ENCODE results near the gene ZNF383. TPM values are rescaled to one million over a fixed set of nuclear protein-coding genes. Genes with fewer than 3 reads are reported as not detected.

The ZNF383 gene
- total and polyA plus RNA-seq, 4 donors, result 1.1 to 3.2 (median 2.4) TPM

DNA sequence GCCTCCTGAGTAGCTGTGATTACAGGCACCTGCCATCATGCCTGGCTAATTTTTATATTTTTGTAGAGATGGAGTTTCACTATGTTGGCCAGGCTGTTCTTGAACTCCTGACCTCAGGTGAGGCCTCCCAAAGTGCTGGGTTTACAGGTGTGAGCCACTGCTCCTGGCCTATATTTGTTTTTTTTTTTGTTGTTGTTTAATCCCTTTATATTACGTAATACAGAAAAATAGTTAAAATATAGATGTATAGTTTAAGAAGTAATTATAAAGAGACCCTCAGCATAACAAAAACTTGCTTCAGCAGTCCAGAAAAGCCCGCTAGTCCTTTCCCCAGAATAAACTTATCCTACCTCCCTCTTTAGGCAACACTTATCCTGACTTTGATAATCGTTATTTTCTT lies 2.4 kb downstream of the ZNF383 start:
- TF ChIP-seq FOXA2 (IDR thresholded peaks at IDR 0.05) (no peak), NR2F2 (IDR thresholded peaks at IDR 0.05) (no peak), TAF1 (conservative IDR thresholded peaks at IDR 0.05) (no peak), EGR1 (IDR thresholded peaks at IDR 0.05; ENCODE audit: low read depth in 2 of 2) (no peak), FOXA1 (IDR thresholded peaks at IDR 0.05) (no peak), JUND (IDR thresholded peaks at IDR 0.05) (no peak), SP1 (IDR thresholded peaks at IDR 0.05) (no peak), RXRA (IDR thresholded peaks at IDR 0.05) (no peak)
- TF ChIP-seq, protein P1, sequence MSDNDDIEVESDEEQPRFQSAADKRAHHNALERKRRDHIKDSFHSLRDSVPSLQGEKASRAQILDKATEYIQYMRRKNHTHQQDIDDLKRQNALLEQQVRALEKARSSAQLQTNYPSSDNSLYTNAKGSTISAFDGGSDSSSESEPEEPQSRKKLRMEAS (IDR thresholded peaks at IDR 0.05), result no peak
- TF ChIP-seq, protein P2, sequence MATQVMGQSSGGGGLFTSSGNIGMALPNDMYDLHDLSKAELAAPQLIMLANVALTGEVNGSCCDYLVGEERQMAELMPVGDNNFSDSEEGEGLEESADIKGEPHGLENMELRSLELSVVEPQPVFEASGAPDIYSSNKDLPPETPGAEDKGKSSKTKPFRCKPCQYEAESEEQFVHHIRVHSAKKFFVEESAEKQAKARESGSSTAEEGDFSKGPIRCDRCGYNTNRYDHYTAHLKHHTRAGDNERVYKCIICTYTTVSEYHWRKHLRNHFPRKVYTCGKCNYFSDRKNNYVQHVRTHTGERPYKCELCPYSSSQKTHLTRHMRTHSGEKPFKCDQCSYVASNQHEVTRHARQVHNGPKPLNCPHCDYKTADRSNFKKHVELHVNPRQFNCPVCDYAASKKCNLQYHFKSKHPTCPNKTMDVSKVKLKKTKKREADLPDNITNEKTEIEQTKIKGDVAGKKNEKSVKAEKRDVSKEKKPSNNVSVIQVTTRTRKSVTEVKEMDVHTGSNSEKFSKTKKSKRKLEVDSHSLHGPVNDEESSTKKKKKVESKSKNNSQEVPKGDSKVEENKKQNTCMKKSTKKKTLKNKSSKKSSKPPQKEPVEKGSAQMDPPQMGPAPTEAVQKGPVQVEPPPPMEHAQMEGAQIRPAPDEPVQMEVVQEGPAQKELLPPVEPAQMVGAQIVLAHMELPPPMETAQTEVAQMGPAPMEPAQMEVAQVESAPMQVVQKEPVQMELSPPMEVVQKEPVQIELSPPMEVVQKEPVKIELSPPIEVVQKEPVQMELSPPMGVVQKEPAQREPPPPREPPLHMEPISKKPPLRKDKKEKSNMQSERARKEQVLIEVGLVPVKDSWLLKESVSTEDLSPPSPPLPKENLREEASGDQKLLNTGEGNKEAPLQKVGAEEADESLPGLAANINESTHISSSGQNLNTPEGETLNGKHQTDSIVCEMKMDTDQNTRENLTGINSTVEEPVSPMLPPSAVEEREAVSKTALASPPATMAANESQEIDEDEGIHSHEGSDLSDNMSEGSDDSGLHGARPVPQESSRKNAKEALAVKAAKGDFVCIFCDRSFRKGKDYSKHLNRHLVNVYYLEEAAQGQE (IDR thresholded peaks at IDR 0.05), result no peak
- TF ChIP-seq, protein P3, sequence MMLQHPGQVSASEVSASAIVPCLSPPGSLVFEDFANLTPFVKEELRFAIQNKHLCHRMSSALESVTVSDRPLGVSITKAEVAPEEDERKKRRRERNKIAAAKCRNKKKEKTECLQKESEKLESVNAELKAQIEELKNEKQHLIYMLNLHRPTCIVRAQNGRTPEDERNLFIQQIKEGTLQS (IDR thresholded peaks at IDR 0.05), result no peak
- TF ChIP-seq, protein P4, sequence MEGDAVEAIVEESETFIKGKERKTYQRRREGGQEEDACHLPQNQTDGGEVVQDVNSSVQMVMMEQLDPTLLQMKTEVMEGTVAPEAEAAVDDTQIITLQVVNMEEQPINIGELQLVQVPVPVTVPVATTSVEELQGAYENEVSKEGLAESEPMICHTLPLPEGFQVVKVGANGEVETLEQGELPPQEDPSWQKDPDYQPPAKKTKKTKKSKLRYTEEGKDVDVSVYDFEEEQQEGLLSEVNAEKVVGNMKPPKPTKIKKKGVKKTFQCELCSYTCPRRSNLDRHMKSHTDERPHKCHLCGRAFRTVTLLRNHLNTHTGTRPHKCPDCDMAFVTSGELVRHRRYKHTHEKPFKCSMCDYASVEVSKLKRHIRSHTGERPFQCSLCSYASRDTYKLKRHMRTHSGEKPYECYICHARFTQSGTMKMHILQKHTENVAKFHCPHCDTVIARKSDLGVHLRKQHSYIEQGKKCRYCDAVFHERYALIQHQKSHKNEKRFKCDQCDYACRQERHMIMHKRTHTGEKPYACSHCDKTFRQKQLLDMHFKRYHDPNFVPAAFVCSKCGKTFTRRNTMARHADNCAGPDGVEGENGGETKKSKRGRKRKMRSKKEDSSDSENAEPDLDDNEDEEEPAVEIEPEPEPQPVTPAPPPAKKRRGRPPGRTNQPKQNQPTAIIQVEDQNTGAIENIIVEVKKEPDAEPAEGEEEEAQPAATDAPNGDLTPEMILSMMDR (IDR thresholded peaks at IDR 0.05; ENCODE audit: low read depth, low read length, missing input control), result no peak
- TF ChIP-seq, protein P5, sequence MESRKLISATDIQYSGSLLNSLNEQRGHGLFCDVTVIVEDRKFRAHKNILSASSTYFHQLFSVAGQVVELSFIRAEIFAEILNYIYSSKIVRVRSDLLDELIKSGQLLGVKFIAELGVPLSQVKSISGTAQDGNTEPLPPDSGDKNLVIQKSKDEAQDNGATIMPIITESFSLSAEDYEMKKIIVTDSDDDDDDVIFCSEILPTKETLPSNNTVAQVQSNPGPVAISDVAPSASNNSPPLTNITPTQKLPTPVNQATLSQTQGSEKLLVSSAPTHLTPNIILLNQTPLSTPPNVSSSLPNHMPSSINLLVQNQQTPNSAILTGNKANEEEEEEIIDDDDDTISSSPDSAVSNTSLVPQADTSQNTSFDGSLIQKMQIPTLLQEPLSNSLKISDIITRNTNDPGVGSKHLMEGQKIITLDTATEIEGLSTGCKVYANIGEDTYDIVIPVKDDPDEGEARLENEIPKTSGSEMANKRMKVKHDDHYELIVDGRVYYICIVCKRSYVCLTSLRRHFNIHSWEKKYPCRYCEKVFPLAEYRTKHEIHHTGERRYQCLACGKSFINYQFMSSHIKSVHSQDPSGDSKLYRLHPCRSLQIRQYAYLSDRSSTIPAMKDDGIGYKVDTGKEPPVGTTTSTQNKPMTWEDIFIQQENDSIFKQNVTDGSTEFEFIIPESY (IDR thresholded peaks at IDR 0.05), result no peak
- DNase-seq (ENCODE audit: low spot score), result no peak
- Histone ChIP-seq H3K9me3 (ENCODE audit: control insufficient read depth in 4 of 4, low read length in 3 of 4) (peaks cover 0 to 15% (median 10%) of the 10 kb centered on the region in 4 donors), H3K27ac (ENCODE audit: low read depth in 1 of 2, low read length in 2 of 2) (no peak overlapping the region), H3K36me3 (ENCODE audit: control insufficient read depth in 4 of 4, insufficient read depth in 3 of 4, low read depth in 1 of 4, low read length in 3 of 4) (peaks cover 5 to 26% (median 22%) of the 10 kb centered on the region in 4 donors), H3K27me3 (ENCODE audit: control insufficient read depth in 4 of 4, insufficient read depth in 4 of 4, low read length in 3 of 4) (no peaks in the 10 kb centered on the region), H3K4me3 (ENCODE audit: low read depth in 1 of 3, low read length in 3 of 3) (no peak overlapping the region), H3K9ac (ENCODE audit: low read depth in 1 of 2, low read length in 2 of 2) (no peak overlapping the region), H3K4me1 (ENCODE audit: control insufficient read depth in 4 of 4, insufficient read depth in 4 of 4, low read length in 3 of 4) (peaks cover 0 to 13% (median 9%) of the 10 kb centered on the region in 4 donors)
- WGBS, result 94% methylated on average over 3 of the region's 3 CpGs

DNA sequence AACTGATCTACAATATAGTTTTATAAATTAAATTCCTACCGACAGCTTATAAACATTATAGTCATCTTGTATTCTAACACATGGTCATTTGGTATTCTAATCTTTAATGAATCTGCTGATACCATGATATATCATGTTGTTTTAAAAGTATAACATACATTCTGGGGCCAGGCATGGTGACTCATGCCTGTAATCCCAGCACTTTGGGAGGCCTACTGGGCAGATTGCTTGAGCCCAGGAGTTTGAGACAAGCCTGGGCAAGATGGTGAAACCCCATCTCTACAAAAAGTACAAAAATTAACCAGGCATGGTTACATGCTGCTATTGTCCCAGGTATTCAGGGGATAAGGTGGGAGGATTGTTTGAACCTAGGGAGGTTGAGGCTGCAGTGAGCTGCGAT lies 3.1 kb downstream of the ZNF383 start:
- Histone ChIP-seq H3K9ac (ENCODE audit: low read depth in 1 of 2, low read length in 2 of 2) (no peak overlapping the region), H3K27me3 (ENCODE audit: control insufficient read depth in 4 of 4, insufficient read depth in 4 of 4, low read length in 3 of 4) (no peaks in the 10 kb centered on the region), H3K4me3 (ENCODE audit: low read depth in 1 of 3, low read length in 3 of 3) (peak overlapping the region in 1 of 3 donors; percentile 34), H3K36me3 (ENCODE audit: control insufficient read depth in 4 of 4, insufficient read depth in 3 of 4, low read depth in 1 of 4, low read length in 3 of 4) (peaks cover 7 to 31% (median 29%) of the 10 kb centered on the region in 4 donors), H3K27ac (ENCODE audit: low read depth in 1 of 2, low read length in 2 of 2) (no peak overlapping the region), H3K9me3 (ENCODE audit: control insufficient read depth in 4 of 4, low read length in 3 of 4) (peaks cover 3 to 20% (median 11%) of the 10 kb centered on the region in 4 donors), H3K4me1 (ENCODE audit: control insufficient read depth in 4 of 4, insufficient read depth in 4 of 4, low read length in 3 of 4) (peaks cover 0 to 13% (median 9%) of the 10 kb centered on the region in 4 donors)
- WGBS, result over 99% methylated on average over 2 of the region's 2 CpGs
- no peak for DNase-seq (ENCODE audit: low spot score)
- TF ChIP-seq, protein P4 (IDR thresholded peaks at IDR 0.05; ENCODE audit: low read depth, low read length, missing input control), result no peak
- TF ChIP-seq, protein P1 (IDR thresholded peaks at IDR 0.05), result no peak
- TF ChIP-seq NR2F2 (IDR thresholded peaks at IDR 0.05) (no peak), FOXA2 (IDR thresholded peaks at IDR 0.05) (no peak), EGR1 (IDR thresholded peaks at IDR 0.05; ENCODE audit: low read depth in 2 of 2) (no peak), YY1 (IDR thresholded peaks at IDR 0.05) (no peak), GABPA (IDR thresholded peaks at IDR 0.05 in 1 of 2, conservative IDR thresholded peaks at IDR 0.05 in 1 of 2) (no peak), SP1 (IDR thresholded peaks at IDR 0.05) (no peak), HNF4A (conservative IDR thresholded peaks at IDR 0.05) (no peak), JUND (IDR thresholded peaks at IDR 0.05) (no peak)
- TF ChIP-seq, protein P2 (IDR thresholded peaks at IDR 0.05), result no peak
- TF ChIP-seq, protein P3 (IDR thresholded peaks at IDR 0.05), result no peak
